Erythroblast (primary cell): ENCODE data around the gene TLK2.
"Not testable (repeated sequence)": the region's sequence is repeated elsewhere in the genome, so short reads cannot be mapped to it uniquely, and the experiment has no call there.

Source experiments
- GATA1 ChIP-seq: IDR thresholded peaks from 2 replicates; pipeline ENCODE4 v1.6.1; 2011; ENCODE audit warnings: low read depth, mild to moderate bottlenecking, control low read depth, low read length, moderate library complexity
- POLR2A ChIP-seq: IDR thresholded peaks from 2 replicates; pipeline ENCODE4 v1.6.1; 2011; ENCODE audit warnings: mild to moderate bottlenecking, low read length

GRCh38 chr17:62530936-62531335 is 52.3 kb downstream of the TLK2 start:
- TF ChIP-seq POLR2A, GATA1: not testable (repeated sequence)
